ENCODE data around the gene ZNF143. TPM values are rescaled to one million over a fixed set of nuclear protein-coding genes. Genes with fewer than 3 reads are reported as not detected.
A peak's percentile ranks its signal among the peaks of the same experiment; 100 is the strongest.

ZNF143 gene
- total RNA-seq (2013; cell fraction: nucleolus; rRNA removed): 50.3 and 68.1 TPM in 2 replicates
- total RNA-seq (2014; rRNA removed) (15.3 and 20.0 TPM in 2 replicates), total RNA-seq (2014; rRNA removed; fragmentation: Illumina TruSeq; extraction: Trizol) (25.4 and 29.5 TPM in 2 replicates), total RNA-seq (2021) (18.5 and 22.1 TPM in 2 replicates), polyA plus RNA-seq (2011; rRNA removed) (33.9 and 48.7 TPM in 2 replicates), polyA plus RNA-seq (2014; fragmentation: Illumina TruSeq; extraction: Trizol) (20.3 and 25.0 TPM in 2 replicates), polyA plus RNA-seq (2014; fragmentation: Nextera tagmentation; extraction: Ambion mirVana) (10 to 100 TPM; 16.1 to 18.3 TPM), polyA plus RNA-seq (2014; rRNA removed) (13.6 and 16.0 TPM in 2 replicates), polyA plus RNA-seq (2016; fragmentation: Nextera tagmentation; extraction: Ambion mirVana) (10 to 100 TPM; 20.6 to 21.8 TPM), polyA minus RNA-seq (2011; rRNA and poly(A)+ RNA removed) (93.2 and 153 TPM in 2 replicates), Bru-seq, nascent RNA (percentile 64 among the genes with signal in this experiment), BruChase-seq, experiment 1, labeled RNA remaining after a 6-hour chase (percentile 63 among the genes with signal in this experiment), BruChase-seq, experiment 2, labeled RNA remaining after a 2-hour chase (percentile 62 among the genes with signal in this experiment)
- polyA plus RNA-seq (2011; ENCODE audit: low read depth): 19.6 TPM
- 32.8 and 40.1 TPM in 2 replicates for polyA plus RNA-seq (2011; cell fraction: cytosol; rRNA removed)
- 24.6 and 30.6 TPM in 2 replicates for polyA plus RNA-seq (2011; cell fraction: nucleus; rRNA removed)
- polyA plus RNA-seq (2012): 13.0 and 14.9 TPM in 2 replicates
- 15.5 and 17.0 TPM in 2 replicates for polyA minus RNA-seq (2011; cell fraction: cytosol; rRNA and poly(A)+ RNA removed)
- 16.8 and 29.9 TPM in 2 replicates for polyA minus RNA-seq (2011; cell fraction: nucleus; rRNA and poly(A)+ RNA removed)
- long read RNA-seq, experiment 1, partial matches to known transcripts: 0 of 10 reads
- long read RNA-seq, experiment 1, other reads (novel, unspliced or antisense): 2 of 10 reads
- long read RNA-seq, experiment 2, transcript ZNF143-203 (16 exons, 2,947 nt): major isoform, 101 of 203 reads
- long read RNA-seq, experiment 2, transcript ZNF143-213 (16 exons, 2,022 nt): minor isoform, 41 of 203 reads
- long read RNA-seq, experiment 2, partial matches to known transcripts: 10 of 203 reads
- long read RNA-seq, experiment 2, other reads (novel, unspliced or antisense): 47 of 203 reads

DNA sequence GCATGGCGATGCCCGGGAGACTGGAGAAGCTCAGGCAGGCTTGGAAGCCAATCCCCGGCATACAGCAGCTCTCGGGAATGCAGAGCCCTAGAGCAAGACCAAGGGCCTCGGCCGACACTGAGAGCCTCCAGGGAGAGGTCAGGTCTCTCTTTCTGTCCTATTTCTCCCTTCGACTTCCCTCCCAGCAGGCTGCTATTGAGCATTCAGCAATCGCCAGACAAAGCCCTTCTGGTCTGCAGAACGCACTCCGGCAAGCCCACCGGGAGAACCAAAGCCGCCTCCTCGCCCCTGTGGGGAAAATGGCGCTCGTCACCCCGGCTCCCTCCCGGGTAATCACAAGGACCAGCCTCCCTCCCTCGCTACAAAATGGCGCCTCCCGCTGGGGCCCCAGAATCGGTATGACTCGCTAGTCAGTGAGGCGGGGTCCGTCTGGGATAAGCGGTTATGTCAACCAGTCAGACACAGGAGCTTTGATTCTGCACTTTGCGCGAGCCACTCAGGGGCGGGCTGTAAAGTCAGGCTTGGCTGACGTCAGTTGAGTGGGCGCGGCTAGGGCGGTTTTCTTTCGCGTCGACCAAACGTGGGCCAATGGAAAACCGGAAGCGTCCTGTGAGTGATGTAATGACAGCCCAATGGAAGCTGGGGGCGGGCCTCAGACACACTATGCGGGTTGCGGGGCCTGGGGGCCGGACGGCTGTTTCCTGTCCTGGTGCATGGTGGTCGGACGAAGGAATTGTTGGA is at the start of gene ZNF143:
ZNF143 (plus strand) TSS at position 691 of the 741 bp plus-strand sequence. CDS start 10,297 bp downstream, outside the sequence.
- Histone ChIP-seq H3K27me3 (replicated peaks in 1 of 2; ENCODE audit: control insufficient read depth in 2 of 2, insufficient read depth in 2 of 2, low read length in 1 of 2) (no peaks in the 10 kb centered on the region), H3K79me2 (ENCODE audit: control insufficient read depth, insufficient read depth, low read length) (peaks cover 48% of the 10 kb centered on the region), H3K36me3 (ENCODE audit: control insufficient read depth in 2 of 2, insufficient read depth in 2 of 2, low read length in 1 of 2) (no peaks in the 10 kb centered on the region), H2AFZ (ENCODE audit: control insufficient read depth, low read depth, low read length) (peak within 1 kb of the TSS; percentile 85), H3K27ac (ENCODE audit: control insufficient read depth, insufficient read depth) (peak within 1 kb of the TSS; percentile 100), H4K20me1 (ENCODE audit: control insufficient read depth, insufficient read depth) (no peaks in the 10 kb centered on the region), H3K4me2 (ENCODE audit: control insufficient read depth, insufficient read depth) (peak within 1 kb of the TSS; percentile 97), H3K9me3 (replicated peaks; ENCODE audit: control insufficient read depth, insufficient read depth, low read length) (no peaks in the 10 kb centered on the region), H3K4me3 (peak within 1 kb of the TSS; percentile 98), H3K4me1 (ENCODE audit: control insufficient read depth, insufficient read depth, low read length) (peaks cover 7% of the 10 kb centered on the region), H3K9ac (ENCODE audit: control insufficient read depth, insufficient read depth, low read length) (peak within 1 kb of the TSS; percentile 100)
- intact Hi-C loops (cut with micrococcal nuclease; ENCODE audit: unreplicated experiment): loop anchor here (2.0 to 5.0 kb wide), 4 partner anchors 46 to 287 kb away; no protein-coding TSS in a partner anchor
- CTCF ChIA-PET: interaction anchor here (0.6 to 4.2 kb wide), 12 partner anchors 13 to 546 kb away, joined by 3 to 35 read pairs (median 4); partner anchors contain the start of gene IPO7
- in situ Hi-C loops (cut with MboI): no loop called here
- ATAC-seq (peak; percentile 88), DNase-seq (ENCODE audit: low read depth, low spot score) (peak; percentile 99), FAIRE-seq (peak; percentile 99)
- SMC1A ChIA-PET (ENCODE audit: uncharacterized antibody, unreplicated experiment): interaction anchor here (0.5 to 3.5 kb wide), 21 partner anchors 14 to 330 kb away, joined by 3 to 21 read pairs (median 4); partner anchors contain the start of gene TMEM41B
- POLR2A ChIA-PET: interaction anchor here (0.5 to 2.7 kb wide), 23 partner anchors 8 to 180 kb away, joined by 3 to 11 read pairs (median 4); partner anchors contain the start of genes IPO7 and WEE1
- no TSS peak for BruUV-seq (replicated peaks)
- RAD21 ChIA-PET (ENCODE audit: unreplicated experiment): interaction anchor here (0.5 to 3.7 kb wide), 19 partner anchors 11 to 875 kb away, joined by 3 to 20 read pairs (median 5); partner anchors contain the start of genes IPO7 and WEE1
- WGBS (ENCODE audit: insufficient coverage, insufficient replicate concordance, low lambda C conversion rate, missing lambda C conversion rate): under 1% methylated on average over 43 of the region's 45 CpGs
- no peak for TF ChIP-seq MTA3 (IDR thresholded peaks at IDR 0.05; ENCODE audit: borderline replicate concordance, low read length)
- TF ChIP-seq CREB1 (IDR thresholded peaks at IDR 0.05; ENCODE audit: low read depth): peak; percentile 96
- TF ChIP-seq NFYB (IDR thresholded peaks at IDR 0.05; ENCODE audit: insufficient read depth, low read depth, low read length): peak; percentile 98
- peak; percentile 82 for TF ChIP-seq MYC (IDR thresholded peaks at IDR 0.05; ENCODE audit: insufficient read depth, insufficient read length, insufficient replicate concordance, low read length, severe bottlenecking)
- peak; percentile 51; the same call in 1 of the 2 replicates for TF ChIP-seq ESRRA (IDR thresholded peaks at IDR 0.05; ENCODE audit: low read length)
- TF ChIP-seq, protein P1, sequence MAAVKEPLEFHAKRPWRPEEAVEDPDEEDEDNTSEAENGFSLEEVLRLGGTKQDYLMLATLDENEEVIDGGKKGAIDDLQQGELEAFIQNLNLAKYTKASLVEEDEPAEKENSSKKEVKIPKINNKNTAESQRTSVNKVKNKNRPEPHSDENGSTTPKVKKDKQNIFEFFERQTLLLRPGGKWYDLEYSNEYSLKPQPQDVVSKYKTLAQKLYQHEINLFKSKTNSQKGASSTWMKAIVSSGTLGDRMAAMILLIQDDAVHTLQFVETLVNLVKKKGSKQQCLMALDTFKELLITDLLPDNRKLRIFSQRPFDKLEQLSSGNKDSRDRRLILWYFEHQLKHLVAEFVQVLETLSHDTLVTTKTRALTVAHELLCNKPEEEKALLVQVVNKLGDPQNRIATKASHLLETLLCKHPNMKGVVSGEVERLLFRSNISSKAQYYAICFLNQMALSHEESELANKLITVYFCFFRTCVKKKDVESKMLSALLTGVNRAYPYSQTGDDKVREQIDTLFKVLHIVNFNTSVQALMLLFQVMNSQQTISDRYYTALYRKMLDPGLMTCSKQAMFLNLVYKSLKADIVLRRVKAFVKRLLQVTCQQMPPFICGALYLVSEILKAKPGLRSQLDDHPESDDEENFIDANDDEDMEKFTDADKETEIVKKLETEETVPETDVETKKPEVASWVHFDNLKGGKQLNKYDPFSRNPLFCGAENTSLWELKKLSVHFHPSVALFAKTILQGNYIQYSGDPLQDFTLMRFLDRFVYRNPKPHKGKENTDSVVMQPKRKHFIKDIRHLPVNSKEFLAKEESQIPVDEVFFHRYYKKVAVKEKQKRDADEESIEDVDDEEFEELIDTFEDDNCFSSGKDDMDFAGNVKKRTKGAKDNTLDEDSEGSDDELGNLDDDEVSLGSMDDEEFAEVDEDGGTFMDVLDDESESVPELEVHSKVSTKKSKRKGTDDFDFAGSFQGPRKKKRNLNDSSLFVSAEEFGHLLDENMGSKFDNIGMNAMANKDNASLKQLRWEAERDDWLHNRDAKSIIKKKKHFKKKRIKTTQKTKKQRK (IDR thresholded peaks at IDR 0.05; ENCODE audit: low read depth, low read length): peak; percentile 92
- peak; percentile 69 to 71 for TF ChIP-seq IKZF2 (IDR thresholded peaks at IDR 0.05)
- peak; percentile 61; the same call in 1 of the 2 replicates for TF ChIP-seq TCF3 (IDR thresholded peaks at IDR 0.05; ENCODE audit: borderline replicate concordance, insufficient read depth, low read depth, low read length)
- TF ChIP-seq HDAC2 (IDR thresholded peaks at IDR 0.05): no peak
- TF ChIP-seq, protein P2, sequence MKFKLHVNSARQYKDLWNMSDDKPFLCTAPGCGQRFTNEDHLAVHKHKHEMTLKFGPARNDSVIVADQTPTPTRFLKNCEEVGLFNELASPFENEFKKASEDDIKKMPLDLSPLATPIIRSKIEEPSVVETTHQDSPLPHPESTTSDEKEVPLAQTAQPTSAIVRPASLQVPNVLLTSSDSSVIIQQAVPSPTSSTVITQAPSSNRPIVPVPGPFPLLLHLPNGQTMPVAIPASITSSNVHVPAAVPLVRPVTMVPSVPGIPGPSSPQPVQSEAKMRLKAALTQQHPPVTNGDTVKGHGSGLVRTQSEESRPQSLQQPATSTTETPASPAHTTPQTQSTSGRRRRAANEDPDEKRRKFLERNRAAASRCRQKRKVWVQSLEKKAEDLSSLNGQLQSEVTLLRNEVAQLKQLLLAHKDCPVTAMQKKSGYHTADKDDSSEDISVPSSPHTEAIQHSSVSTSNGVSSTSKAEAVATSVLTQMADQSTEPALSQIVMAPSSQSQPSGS (IDR thresholded peaks at IDR 0.05; ENCODE audit: low read length): 0 out of 2 replicates have a peak, but pooled peaks have one; percentile 45
- TF ChIP-seq, protein P3, sequence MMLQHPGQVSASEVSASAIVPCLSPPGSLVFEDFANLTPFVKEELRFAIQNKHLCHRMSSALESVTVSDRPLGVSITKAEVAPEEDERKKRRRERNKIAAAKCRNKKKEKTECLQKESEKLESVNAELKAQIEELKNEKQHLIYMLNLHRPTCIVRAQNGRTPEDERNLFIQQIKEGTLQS (IDR thresholded peaks at IDR 0.05; ENCODE audit: borderline replicate concordance, extremely low read depth, low read depth, low read length): peak; percentile 71; the same call in 1 of the 2 replicates
- no peak for TF ChIP-seq STAT3 (IDR thresholded peaks at IDR 0.05; ENCODE audit: low read depth, low read length)
